GM10266 (cell line): ENCODE measurements around the gene ITPKA.

Experiments
- DNase-seq: peaks from one replicate; pipeline ENCODE4 v3.0.0; 2012; ENCODE audit errors: extremely low spot score
- CTCF ChIP-seq: IDR thresholded peaks from 2 replicates; pipeline ENCODE4 v1.5.1; 2012; ENCODE audit warnings: mild to moderate bottlenecking, low read depth; ENCODE audit not compliant: control insufficient read depth, insufficient read depth; ENCODE audit errors: missing control alignments

Gene ITPKA

DNA sequence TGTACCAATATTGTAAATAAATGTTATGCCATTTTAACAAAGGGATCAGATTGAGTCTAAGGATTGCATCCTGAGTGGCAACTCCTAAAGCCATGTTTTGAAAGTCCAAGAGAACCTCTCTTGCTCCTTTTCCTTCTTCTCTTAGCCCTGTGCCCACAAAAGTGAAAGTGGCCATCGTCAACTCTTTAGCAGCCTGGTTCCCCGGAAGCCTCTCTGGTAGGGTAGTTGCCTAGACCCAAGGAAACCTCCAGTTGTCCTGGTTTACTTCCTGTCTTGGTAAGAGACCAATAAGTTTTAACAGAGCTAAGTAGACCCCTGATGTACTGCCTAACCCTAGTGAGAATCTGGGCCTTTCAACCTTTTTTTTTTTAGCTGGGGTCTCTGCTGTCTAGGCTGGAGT, 10.2 kb upstream of the ITPKA start:
- no peak for TF ChIP-seq CTCF
- peak; percentile 26 for DNase-seq

DNA sequence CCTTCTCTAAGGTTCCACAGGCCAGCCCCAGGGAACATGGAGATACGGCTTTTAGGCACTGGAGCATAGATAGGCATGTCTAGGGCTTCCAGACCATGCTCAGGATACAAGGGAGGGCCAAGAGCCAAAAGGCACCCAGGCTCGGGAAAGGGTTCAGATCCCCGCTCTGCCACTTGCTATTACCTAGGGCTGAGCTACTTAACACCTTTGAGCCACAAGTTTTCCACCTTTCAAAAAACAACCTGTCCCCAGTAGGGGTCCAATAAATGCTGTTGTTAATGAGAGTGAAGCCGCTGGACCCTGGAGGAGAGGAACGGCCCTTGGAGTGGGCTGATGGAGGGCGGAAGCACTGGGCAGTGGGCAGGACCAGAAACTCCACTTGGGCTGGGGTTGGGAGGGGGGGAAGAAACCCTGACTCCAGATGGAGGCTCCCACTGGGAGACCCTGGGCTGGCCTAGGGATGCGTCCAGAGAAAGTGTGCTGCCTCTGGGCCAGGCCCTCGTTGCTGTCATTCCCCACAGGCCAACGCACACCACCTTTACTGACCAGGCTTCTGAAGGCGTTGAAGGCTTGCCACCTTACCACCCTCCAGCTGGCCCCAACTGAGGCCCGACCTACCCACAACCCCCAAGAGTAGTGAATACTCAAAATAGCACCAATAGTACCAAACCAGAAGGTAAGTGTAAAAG, 8.6 kb upstream of the ITPKA start:
- DNase-seq = no peak
- no peak for TF ChIP-seq CTCF

DNA sequence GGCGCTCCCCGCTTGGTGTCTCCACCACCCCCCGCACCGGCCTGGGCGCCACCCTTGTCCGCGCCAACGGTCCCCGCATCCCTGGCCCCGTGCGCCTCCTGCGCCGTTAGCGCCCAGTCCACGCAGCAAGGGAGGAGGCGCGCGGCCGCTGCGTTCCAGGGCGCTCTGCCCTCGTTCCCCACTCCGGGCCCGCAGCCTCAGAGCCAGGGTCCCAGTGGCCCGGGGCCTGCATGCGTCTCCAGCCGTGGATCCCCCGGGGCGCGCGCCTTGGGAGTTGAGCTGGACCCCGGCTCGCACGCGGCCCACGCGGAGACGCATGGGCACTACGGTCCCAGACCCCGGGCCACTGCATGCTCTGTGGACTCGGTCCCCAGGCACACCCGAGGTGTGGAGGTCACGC, 7.4 kb upstream of the ITPKA start:
- no peak for TF ChIP-seq CTCF
- no peak for DNase-seq

DNA sequence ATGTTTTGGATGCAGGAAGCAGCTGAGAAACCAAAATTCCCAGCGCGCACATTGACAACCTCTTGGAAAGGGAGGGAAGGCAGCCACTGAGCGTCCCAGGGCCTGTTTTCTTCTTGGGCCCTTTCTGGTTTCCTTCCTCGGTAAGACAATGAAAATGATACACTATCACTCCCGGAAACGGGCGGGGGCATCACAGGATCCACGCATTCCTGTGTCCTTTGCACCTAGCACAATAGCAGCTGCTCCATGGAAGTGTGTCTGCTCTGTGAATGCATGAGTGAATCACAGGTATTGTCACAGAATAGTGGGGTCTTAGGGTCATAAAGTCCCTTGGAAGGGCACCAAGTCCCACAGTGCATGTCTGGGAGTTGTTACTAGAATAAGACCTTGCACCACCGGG, 6.3 kb upstream of the ITPKA start:
- DNase-seq = no peak

GRCh38 chr15:41487802-41488201, 5.9 kb upstream of the ITPKA start:
- no peak for TF ChIP-seq CTCF
- DNase-seq = no peak

More for the DNA sequence above, 6.3 kb upstream of the ITPKA start:
- TF ChIP-seq CTCF = no peak

DNA sequence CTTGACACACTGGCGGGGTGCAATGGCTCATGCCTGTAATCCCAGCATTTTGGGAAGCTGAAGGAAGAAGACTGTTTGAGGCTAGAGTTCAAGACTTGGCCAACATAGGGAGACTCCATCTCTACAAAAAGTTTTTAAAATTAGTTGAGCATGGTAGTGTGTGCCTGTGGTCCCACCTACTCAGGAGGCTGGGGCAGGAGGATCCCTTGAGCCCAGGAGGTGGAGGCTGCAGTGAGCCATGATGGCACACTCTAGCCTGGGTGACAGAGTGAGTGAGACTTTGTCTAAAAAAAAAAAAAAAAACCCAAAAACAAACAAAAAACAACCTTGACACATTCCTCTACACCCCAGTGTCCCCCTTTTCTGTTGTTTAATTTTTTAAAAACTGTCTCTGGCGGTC, 4.0 kb upstream of the ITPKA start:
- DNase-seq = no peak
- no peak for TF ChIP-seq CTCF

DNA sequence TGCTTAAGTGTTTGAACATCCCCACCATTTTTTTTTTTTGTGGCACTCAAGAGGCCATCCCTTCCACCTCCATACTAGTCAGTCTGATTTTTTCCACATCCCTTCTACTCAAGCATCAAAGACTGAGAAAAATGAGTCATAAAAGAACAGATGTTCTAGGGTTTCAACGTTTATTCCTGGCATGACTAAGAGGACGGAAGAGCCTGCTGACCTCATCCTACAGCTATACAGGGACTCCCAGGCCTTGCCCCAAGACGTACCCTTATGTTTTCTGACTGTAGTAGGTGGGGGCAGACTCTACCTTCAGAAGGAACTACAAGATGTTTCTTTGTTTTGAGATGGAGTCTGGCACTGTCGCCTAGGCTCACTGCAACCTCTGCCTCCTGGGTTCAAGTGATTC, 3.3 kb upstream of the ITPKA start:
- TF ChIP-seq CTCF = no peak
- peak; percentile 83 for DNase-seq
